AG10803 (cell line): ENCODE results near the gene NPBWR2.

Source experiments
- DNase-seq: peaks from one replicate; pipeline ENCODE4 v3.0.0; 2010; ENCODE audit warnings: low read depth
- H3K4me3 ChIP-seq: 2 replicates; pipeline ENCODE4 v1.5.1; 2011; ENCODE audit warnings: mild to moderate bottlenecking, low read length, control low read depth
- CTCF ChIP-seq: conservative IDR thresholded peaks from 2 replicates; pipeline ENCODE4 v1.5.1; 2011; ENCODE audit warnings: mild to moderate bottlenecking, low read length, control low read depth, inconsistent platforms

The NPBWR2 gene

GRCh38 chr20:64069209-64069613 lies 38.2 kb downstream of the NPBWR2 start:
- H3K4me3 ChIP-seq, result no peak overlapping the region
- TF ChIP-seq CTCF, result no peak
- DNase-seq, result no peak

GRCh38 chr20:64068386-64069208 lies 38.8 kb downstream of the NPBWR2 start:
- TF ChIP-seq CTCF, result no peak
- H3K4me3 ChIP-seq, result no peak overlapping the region
- no peak for DNase-seq

GRCh38 chr20:64067733-64068307 lies 39.5 kb downstream of the NPBWR2 start:
- no peak for TF ChIP-seq CTCF
- no peak for DNase-seq
- no peak overlapping the region for H3K4me3 ChIP-seq

GRCh38 chr20:64067005-64067632 lies 40.2 kb downstream of the NPBWR2 start:
- no peak for DNase-seq
- no peak for TF ChIP-seq CTCF
- no peak overlapping the region for H3K4me3 ChIP-seq

DNA sequence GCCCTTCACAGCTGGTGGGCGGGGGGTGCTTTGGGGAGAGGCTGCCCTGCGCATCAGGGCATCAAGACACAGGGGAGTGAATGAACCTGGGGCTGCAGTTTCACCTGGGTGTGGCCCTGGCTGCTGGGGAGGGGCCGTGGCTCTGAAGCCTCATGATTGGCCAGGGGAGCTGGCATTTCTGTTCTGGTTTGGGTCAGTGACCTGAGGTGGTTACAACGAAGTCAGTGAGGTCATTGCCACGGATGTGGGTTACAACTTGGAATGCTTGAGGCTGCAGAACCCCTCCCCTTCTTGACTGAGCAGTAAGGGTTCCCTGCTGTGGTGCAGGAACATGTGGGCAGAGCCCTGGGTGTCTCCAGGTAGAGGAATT lies 41.4 kb downstream of the NPBWR2 start:
- DNase-seq, result peak; percentile 87
- no peak for TF ChIP-seq CTCF
- no peak overlapping the region for H3K4me3 ChIP-seq

DNA sequence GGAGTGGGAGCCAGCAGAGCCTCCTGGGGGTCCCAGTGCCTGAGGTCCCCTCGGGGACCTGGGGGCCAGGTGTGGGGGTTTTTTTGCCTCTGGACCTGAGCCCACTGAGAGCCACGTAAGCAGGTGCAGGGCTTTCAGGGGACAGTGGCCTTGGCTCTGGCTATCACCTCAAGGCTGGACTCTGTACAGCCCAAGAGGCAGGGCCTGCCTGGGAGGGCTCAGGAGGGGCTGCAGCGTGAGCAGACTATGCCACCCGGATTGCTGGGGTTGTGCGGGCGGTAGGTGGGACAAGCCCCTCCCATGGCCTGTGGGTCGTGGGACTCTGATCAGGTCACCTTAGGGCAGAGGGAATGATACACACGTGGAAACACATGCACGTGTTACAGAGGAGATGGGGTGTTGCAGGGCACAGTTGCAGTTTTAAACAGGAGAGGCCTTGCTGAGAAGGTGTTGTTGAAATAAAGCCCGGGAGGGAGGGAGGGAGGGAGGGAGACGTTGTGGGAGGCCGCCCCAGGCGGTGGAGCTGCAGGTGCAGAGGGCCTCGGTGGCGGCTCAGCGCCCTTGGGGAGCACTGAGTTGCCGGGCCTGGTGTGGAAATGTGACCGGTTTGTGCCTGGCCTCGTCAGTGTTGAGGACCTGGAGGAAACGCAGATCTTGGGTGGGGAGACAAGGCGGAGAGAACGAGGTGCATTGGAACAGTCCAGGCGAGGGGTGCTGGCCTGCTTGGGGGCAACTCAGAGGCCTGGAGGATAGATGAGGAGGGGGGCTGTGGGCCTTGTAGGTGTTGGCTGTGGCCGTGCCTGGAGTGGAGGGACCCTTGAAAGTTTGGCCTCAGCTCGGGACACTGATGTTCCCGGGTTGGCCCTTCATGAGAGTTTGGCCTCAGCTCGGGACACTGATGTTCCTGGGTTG lies 42.0 kb downstream of the NPBWR2 start:
- TF ChIP-seq CTCF, result no peak
- no peak overlapping the region for H3K4me3 ChIP-seq
- DNase-seq, result no peak
